Dermis microvascular lymphatic vessel endothelial cell (primary cell): Measurements from ENCODE around the gene EVC2. TPM values are rescaled to one million over a fixed set of nuclear protein-coding genes. Genes with fewer than 3 reads are reported as not detected.

Source experiments
- DNase-seq, 2 donors: peaks; one replicate each; pipeline versions ENCODE4 v3.0.0 to v3.0.0-alpha.2; 2010; ENCODE audit warnings: low read depth in 2 of 2
- total RNA-seq: library from RNA; depleted of rRNA; stranded (reverse); fragments of >200 nt; gene quantifications from 2 replicates; pipeline ENCODE4 v1.2.1, GENCODE V29; 2014

Gene EVC2
- total RNA-seq, 1 donor from 2014 or later, result 7.1 TPM

DNA sequence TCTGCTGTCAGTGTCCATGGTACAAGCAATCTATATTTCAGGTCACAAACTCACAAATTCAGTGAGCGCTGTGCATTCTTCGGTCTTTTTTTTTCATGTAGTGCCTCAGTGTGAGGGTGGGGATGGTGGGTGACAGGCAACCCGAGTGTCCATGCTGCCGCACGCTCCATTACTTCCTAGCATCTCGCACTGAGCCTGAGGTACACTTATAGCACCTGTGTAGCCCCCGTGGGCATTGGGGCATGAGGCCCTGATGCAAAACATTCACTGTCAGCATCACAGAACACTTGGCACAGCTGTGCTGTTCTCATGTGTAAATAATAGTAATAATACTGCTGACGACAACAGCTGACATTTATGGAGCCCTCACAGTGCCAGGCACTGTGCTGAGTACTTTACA lies 31.6 kb downstream of the EVC2 start:
- DNase-seq, result no peak

DNA sequence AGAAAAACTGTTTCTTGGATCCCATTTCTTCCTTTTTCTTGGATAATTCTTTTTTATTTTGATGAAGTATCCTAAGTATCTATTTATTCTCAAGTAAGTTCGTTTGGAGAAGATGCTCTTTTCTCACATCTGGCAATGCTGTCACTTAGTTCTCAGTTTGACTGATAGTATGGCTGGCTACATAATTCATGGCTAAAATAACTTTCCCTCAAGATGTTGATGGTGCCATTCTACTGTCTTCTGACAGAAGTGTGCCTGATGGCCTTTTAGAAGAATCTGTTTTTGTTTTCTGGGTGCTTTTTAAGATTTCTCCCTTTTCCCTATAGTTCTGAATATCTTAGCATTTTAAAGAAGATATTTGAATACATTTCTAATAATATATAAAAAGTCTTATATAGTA lies 41.6 kb downstream of the EVC2 start:
- DNase-seq, result no peak

DNA sequence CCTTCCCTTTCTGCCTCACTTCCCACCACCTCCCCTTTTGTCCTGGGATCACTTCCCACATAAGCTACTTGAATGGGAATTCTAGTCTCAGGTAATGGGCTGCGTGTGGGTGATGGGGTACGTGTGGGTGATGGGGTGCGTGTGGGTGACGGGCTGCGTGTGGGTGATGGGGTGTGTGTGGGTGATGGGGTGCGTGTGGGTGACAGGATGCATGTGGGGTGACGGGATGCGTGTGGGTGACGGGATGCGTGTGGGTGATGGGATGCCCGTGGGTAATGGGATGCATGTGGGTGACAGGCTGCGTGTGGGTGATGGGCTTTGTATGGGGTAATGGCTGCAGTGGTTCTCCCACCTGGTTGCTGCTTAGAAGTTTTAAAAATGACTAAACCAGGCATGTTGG lies 43.6 kb downstream of the EVC2 start:
- DNase-seq, result no peak

DNA sequence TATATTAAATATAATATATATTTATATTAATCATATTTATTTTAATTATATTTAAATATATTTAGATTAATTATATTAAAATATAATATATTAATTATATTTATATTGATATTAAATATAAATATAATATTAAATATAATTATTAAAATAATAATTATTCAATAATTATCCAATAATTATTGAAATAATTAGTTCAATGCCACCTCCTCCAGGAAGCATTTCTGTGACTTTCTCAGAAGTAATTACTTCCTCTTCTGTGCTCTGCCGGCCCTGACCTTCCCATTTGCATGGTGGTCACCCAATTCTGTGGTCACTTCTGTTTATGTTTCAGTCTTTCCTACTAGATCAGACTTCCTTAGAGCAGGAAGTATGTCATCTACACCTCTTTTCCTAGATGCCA lies 45.8 kb downstream of the EVC2 start:
- DNase-seq, result no peak

DNA sequence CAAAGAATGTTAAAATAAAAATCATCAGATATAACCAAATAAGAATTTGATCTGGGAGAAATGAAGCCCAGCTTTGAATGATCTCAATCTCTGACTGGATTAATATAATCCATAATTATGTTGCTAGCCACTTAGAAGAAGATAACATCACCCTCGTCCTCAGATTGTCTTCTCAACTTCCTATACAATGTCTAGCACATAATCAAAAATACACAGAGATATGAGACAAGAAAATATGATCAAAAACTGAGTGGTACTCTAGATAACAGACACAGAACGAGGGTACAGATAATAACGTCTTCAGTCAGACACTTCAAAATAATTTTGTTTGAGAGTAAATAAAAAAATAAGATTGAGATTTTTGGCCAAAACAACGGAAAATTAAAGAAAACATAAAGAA lies 47.1 kb downstream of the EVC2 start:
- DNase-seq, result no peak

DNA sequence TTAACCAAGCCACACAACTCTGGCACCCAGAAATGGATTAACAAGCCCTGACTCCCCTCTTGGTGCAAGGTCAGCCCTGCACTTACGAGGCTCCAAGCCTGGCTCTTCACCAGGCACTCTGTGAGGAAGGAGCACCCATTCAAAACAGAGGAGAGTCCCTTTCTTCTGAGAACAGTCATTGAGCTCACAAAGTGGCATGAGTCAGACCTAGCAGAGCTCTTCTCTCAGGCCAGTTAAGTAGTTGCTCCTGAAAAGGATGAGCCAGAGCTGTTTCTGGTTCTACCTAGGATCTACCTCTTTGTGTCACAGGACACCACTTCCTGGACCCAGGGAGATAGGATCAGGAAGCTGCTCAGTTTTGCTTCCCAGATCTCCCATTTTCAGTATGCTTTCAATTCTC lies 48.2 kb downstream of the EVC2 start:
- DNase-seq, result no peak

DNA sequence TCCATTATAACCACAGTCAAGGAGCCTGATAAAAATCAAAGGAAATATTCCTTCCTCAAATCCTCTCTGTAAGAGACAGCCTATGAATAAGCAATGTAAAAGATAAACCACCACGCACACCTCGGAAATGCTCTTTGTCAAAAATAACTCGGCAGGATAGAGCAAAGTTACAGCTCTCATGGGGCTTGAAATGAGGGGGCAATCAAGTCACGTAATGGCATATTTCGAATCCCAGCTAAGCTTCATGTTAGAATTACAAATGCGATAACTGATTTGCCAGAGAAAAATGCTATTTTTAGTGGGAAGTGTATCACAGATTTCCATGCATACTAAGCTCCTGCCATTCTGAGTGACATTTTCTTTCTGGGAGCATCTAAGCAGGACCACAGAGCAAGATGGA lies 49.4 kb downstream of the EVC2 start:
- DNase-seq, result no peak

DNA sequence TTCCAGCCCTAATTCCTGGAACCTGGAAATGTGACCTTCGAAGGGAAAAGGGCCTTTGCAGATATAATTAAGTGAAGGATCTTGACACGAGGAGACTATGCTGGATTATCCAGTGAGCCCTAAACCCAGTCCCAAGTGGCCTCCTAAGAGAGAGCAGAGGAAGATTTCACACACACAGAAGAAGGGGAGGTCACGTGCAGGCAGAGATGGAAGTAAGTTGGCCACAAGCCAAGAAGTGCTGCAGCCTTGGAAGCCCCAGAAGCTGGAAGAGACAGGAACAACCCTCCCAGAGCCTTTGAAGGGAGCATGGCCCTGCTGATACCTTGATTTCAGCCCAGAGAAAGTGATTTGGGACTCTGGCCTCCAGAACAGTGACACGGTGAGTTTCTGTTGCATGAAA lies 51.9 kb downstream of the EVC2 start:
- peak in 1 of 2 donors; percentile 8 for DNase-seq

DNA sequence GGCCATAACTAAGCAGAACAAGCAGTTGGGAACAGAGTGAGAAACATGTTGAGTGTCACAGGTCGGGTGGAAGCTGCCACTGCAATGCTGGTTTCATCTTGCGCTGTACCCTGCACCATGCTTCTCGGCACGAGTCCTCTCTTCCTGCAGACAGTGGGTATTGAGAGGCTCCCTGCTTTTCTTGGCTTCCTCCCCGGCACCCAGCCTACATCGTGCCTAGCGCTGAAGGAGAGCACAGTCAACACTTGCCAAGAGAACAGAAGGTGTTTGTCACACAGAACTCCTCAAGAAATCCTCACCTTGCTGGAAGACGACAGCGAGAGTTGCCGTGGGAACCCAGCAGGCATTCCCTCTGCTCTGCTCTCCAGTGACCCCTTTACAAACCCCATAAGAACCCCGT lies 53.6 kb downstream of the EVC2 start:
- DNase-seq, result no peak

DNA sequence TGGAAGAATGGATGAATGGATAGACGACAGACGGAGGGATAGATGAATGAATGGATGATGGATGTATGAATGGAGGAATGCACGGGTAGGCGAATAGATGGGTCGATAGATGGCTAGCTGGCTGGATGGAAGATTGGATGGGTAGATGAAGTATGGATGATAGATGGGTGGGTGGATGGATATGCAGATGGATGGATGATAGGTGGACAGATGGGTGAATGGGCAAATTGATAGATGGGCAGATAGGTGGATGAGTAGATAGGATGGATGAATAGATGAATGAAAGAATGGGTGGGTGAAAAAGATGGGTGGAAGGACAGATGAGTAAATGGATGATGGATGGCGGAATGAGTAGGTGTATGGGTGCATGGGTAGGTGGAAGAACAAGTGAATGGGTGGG lies 57.3 kb downstream of the EVC2 start:
- no peak for DNase-seq

DNA sequence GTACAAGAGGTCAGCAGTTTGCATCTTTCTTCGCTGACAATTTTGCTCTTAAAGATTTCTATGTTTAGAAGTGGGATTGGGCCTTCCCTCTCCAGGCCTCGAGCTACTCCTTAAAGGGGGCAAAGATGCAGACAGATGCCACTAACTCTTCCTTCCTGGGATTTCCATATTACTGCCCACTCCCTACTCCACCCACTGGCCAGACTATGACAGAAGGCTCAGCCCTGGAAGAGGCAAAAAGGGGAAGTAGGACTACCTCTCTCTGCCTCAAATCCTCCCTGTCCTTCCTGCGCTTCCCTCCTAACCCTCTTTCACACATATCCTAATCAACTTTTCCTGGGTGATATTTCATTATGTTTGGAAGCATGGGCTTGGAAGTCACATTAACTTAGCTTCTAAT lies 58.3 kb downstream of the EVC2 start:
- DNase-seq, result no peak

DNA sequence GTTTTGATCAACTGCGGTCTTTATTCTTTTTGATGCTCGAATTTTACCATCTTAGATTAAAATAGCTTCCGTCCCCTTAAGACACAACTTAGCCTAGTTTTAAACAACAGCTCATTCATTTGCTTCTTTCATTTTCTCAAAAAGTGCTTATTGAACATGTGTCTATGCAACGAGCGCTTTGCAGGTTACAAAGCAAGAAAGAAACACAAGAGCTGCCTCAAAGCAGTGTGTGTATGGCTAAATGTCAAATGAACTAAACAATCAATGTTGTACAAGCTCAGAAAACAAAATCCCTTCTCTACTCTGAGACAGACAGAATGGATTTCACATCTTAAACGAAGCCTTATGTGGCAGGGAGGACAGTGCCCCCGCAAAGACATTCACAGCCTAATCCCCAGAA lies 61.0 kb downstream of the EVC2 start:
- DNase-seq, result no peak

DNA sequence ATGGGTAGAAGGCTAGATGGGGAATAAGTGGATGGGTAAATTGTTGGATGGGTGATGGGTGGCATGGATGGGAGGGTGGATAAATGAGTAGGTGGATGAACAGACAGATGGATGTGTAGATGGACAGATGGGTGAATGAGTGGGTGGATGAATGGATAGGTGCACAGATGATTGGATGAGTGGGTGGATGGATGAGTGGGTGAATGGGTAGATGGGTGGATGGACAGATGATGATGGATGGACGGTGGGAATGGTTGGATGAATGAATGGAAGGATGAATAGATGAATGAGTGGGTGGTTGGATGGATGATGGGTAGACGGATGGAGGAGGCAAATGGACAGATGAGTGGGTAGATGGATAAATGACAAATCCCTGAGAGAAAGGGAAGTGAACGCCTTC lies 68.3 kb downstream of the EVC2 start:
- no peak for DNase-seq

DNA sequence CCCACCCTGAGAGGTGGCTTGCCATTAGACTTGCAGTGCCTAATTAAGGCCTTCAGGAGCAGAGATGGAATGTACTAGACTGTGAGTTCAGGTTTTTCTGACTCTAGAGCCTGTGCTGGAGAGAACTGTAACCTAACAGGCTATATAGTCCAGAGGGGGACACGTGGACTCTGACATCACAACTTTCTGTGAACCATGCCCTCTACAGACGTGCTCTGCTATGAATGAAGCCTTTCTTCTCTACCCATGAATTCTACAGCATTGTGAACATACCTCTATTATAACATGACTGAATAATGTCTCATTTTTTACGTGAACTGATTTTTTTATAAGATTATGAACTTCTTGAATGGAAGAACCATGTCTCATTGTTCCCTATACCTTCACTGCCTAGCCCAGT lies 68.8 kb downstream of the EVC2 start:
- no peak for DNase-seq

DNA sequence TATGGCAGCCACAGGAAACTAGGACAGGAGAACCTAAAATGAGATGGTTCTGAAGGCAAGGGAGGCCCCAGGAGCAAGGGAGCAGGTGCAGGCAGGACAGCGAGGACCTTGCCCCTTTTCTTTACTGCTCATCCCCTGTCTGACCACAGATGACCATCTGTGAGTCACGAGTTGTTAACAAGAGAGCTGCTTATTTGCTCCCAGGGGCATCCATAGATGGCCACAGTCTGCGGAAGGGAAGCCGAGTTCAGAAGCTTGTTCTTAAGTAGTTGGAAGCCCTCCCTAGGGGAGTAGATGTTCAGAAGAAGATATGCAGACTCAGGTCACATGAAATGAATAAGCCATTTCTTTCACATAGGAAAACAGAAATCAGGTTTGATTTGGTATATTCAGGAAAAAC lies 69.4 kb downstream of the EVC2 start:
- no peak for DNase-seq

DNA sequence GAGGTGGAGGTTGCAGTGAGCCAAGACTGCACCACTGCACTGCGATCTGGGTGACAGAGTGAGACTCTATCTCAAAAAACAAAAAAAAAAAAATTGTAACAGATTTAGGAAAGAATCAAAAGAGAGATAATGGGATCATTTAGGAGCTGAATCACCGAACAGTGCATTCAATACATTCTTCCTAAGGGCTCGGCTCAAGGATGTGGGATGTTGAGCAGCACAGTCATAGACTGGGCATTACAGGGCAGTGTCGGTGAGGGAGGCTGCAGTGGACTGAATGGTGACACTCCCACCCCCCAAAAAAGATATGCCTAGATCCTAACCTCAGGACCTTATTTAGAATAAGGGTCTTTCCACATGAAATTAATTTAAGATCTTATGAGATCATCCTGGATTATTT lies 70.0 kb downstream of the EVC2 start:
- no peak for DNase-seq

DNA sequence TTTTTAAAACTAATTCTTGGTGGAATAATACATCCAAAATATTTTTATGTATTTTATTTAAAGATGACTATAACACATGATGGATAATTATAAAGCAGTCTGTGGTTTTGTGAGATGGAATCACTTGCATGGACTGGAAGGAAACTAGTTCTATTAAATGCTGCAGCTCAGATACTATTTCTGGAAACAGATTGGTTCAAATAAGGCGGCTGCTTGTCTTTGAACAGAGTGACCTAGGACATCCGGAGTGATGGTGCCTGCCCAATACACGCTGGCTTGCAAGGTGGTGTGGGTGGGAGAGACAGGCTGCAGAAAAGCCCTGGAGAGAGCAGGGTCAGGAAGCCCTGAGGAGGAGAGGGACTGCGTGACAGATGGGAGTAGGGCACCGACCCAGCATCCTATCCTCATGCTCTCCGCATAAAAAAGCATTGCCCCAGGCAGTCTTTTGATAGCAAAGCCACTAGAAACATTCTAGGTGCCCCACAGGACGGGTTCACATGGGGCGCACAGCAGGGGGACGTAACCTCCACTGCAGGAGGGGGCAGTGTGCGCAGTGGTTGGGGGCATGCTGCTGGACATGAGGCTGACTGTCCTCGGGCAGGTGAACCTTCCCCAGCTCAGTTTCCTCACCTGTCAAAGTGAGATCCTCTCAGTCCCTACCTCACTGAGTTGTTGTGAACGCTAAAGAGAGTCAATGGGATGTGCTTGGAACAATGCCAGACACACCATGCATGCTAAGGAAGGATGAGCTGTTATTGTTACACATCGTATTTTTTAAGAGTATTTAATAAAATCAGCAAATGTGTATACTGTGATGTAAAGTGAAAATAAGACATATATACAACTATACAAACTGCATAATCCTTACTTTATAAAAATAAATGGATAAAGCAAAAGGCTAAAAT lies 71.3 kb downstream of the EVC2 start:
- DNase-seq, result no peak

DNA sequence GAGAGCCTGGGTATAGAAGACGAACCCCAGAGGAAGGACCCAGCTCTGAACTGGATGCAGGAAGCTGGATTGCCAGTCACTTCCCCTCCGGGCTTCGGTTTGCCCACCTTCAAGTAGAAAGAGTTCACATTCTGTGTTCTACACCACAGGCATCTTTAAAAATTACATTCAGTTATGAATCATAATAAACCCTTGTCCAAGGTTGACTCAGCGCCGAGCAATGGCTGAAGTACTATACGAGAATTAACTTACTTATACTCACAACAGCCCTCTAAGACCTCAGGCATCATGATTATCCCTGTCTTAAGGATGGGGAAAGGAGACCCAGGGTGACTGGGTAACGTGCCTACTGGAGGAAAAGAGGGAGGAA lies 72.5 kb downstream of the EVC2 start:
- peak in 1 of 2 donors; percentile 6 for DNase-seq

DNA sequence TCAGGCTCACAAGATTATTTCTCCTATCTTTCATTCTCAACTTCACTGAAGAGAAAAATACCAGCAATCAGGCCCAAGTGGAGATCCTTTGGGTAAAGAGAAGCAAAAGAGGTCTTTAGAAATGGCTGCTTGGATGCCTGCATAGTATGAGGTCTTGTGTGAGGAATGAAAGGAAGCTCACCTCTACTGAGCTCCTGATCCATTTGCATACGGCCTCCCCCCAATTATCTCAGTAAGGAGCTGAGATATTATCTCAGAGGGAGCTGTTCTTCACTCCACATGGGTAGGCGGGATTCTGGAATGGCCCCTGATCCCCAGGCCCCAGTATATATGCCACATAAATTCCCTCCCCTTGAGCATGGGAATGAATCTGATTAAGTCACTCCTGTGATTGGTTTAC lies 75.8 kb downstream of the EVC2 start:
- DNase-seq, result no peak

DNA sequence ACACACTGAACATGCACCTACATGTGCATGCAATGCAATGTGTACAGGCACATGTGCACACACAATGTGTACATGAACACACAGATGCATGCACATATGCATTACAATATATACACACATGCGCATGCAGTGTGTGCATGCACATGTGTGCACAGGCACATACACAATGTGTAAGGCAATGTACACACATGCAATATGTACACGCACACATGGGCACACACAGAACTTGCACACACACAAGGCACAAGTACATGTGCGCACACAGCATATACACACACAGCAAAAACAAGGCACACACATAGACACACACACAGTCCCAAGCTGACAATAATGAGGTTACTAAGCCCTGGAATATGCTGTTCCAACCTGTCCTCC lies 76.3 kb downstream of the EVC2 start:
- no peak for DNase-seq

DNA sequence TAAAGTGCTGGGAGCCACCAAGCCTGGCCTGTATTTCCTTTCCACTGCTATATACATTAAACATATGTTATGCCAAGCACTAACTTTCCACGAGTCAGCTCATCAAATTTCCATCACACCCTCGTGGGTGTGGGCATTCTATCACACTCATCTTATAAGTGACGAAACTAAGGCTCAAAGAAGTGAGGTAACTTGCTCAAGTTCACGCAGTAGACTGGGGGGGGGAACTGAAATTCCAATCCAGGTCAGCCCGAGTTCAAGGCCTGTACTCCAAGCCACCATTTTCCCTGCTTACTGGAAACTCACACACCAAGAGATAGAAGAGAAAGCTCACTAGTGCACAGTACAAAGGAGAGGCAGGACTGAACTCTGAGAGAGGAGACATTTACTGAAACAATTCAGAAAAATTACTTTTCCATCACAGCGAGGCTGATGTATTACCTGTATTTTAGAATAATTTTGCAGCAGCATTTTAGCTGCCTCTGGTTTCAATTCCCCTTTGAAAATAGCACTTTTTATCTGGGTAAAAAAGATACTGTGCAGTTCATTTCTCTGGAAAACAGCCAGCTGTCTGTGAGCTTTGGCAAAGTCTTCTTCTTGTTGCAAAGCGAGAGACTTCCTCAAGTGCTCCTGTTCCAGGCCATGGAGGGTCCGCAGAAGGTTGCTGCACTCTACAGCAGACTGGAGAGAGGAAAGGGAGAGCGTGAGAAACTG lies 76.8 kb downstream of the EVC2 start:
- no peak for DNase-seq

DNA sequence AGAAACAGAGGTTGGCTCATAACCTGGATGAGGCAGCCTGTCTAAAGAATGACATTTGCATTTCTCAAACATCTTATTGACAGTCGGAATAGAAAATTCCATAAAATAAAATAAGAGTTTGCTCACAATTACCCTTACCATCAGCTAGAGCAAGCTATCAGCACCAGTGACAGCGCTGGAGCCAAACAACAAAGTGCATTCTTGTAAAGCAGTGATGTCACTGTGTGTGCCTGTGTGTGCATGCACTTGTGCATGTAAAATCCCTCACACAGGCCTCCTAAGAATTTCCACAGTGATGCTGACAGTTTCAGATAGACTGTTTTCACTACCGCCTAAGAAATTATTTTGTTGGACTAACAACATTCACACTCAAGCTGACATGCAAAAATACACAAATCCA lies 77.6 kb downstream of the EVC2 start:
- no peak for DNase-seq

DNA sequence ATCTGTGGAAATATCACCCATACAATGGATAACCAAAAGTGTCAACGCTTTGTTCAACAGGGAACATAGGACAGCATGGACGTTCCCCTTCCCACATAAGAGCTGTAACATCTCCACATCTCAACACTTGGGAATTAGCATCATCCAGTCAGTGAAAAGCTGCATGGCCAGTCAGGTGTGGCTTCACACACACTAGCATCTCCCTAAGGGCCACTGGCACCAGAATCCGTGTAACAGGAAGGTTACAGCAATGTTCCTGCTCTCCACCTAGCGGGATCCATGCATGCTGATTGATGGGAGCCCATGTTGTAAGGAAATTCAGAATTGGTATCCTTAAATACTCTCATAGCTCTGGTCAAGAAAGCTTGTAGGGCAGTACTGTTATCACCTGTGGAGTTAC lies 78.8 kb downstream of the EVC2 start:
- DNase-seq, result no peak
